ENCODE data around the gene TOP2A. TPM values are rescaled to one million over a fixed set of nuclear protein-coding genes. Genes with fewer than 3 reads are reported as not detected.

Gene TOP2A
- polyA plus RNA-seq, 4 donors = 162 to 190 (median 179) TPM

GRCh38 chr17:40361063-40361924 lies 56.4 kb downstream of the TOP2A start:
- no peak for DNase-seq (ENCODE audit: low read depth in 4 of 4, low spot score in 3 of 4)

- DNase-seq (ENCODE audit: low read depth in 4 of 4, low spot score in 3 of 4) = no peak
Observed at GRCh38 chr17:40360091-40360490, 57.6 kb downstream of the TOP2A start.

- DNase-seq (ENCODE audit: low read depth in 4 of 4, low spot score in 3 of 4) = peak in 1 of 4 donors; percentile 76
Observed at GRCh38 chr17:40358323-40359038, 59.2 kb downstream of the TOP2A start.

- DNase-seq (ENCODE audit: low read depth in 4 of 4, low spot score in 3 of 4) = no peak
Observed at GRCh38 chr17:40356990-40357881, 60.5 kb downstream of the TOP2A start.

GRCh38 chr17:40355804-40356758 lies 61.6 kb downstream of the TOP2A start:
- no peak for DNase-seq (ENCODE audit: low read depth in 4 of 4, low spot score in 3 of 4)

- DNase-seq (ENCODE audit: low read depth in 4 of 4, low spot score in 3 of 4) = no peak
Observed at GRCh38 chr17:40355123-40355803, 62.4 kb downstream of the TOP2A start.

- DNase-seq (ENCODE audit: low read depth in 4 of 4, low spot score in 3 of 4) = no peak
Observed at GRCh38 chr17:40354221-40355122, 63.2 kb downstream of the TOP2A start.

GRCh38 chr17:40352779-40353394 lies 64.8 kb downstream of the TOP2A start:
- no peak for DNase-seq (ENCODE audit: low read depth in 4 of 4, low spot score in 3 of 4)

GRCh38 chr17:40352237-40352778 lies 65.4 kb downstream of the TOP2A start:
- DNase-seq (ENCODE audit: low read depth in 4 of 4, low spot score in 3 of 4) = no peak

GRCh38 chr17:40351359-40352236 lies 66.1 kb downstream of the TOP2A start:
- DNase-seq (ENCODE audit: low read depth in 4 of 4, low spot score in 3 of 4) = no peak

GRCh38 chr17:40350689-40351358 lies 66.9 kb downstream of the TOP2A start:
- no peak for DNase-seq (ENCODE audit: low read depth in 4 of 4, low spot score in 3 of 4)

GRCh38 chr17:40349895-40350688 lies 67.6 kb downstream of the TOP2A start:
- DNase-seq (ENCODE audit: low read depth in 4 of 4, low spot score in 3 of 4) = no peak

GRCh38 chr17:40349477-40349894 lies 68.2 kb downstream of the TOP2A start:
- no peak for DNase-seq (ENCODE audit: low read depth in 4 of 4, low spot score in 3 of 4)

GRCh38 chr17:40348562-40349476 lies 68.9 kb downstream of the TOP2A start:
- DNase-seq (ENCODE audit: low read depth in 4 of 4, low spot score in 3 of 4) = no peak
